Endothelial cell of umbilical vein (primary cell): Measurements from ENCODE around the gene UNC5B. TPM values are rescaled to one million over a fixed set of nuclear protein-coding genes. Genes with fewer than 3 reads are reported as not detected.

Source experiments
- BruUV-seq: library from RNA; stranded (reverse); fragments of 400-500 nt; replicated peaks from 2 replicates; lab custom pipeline; 2021; lab: Mats Ljungman, UMichigan
- CTCF ChIA-PET: fragments of 300-600, 350-600 bp; sonication (Branson Sonifier 250); formaldehyde crosslinking; loops from one replicate; lab custom pipeline; 2021; ENCODE audit warnings: antibody characterized with exemption, inconsistent platforms; lab: Charles Lee
- POLR2A ChIA-PET: fragments of 300-600, 350-600 bp; sonication (Branson Sonifier 250); formaldehyde crosslinking; loops from one replicate; lab custom pipeline; 2021; ENCODE audit warnings: antibody characterized with exemption, inconsistent platforms; lab: Charles Lee
- DNase-seq: peaks from one replicate; pipeline ENCODE4 v3.0.0-alpha.2; 2011; ENCODE audit warnings: low read depth, low spot score
- FAIRE-seq: peaks from 2 replicates; lab custom pipeline; 2011; peaks lifted over from hg19 to GRCh38; lab: Jason Lieb, UNC
- H2AFZ ChIP-seq: 2 replicates; pipeline ENCODE4 v1.6.0; 2012; ENCODE audit warnings: low read depth, low read length, control low read depth, inconsistent platforms
- H3K27ac ChIP-seq: 2 replicates; pipeline ENCODE4 v1.5.1; 2011; ENCODE audit warnings: low read depth, mild to moderate bottlenecking, control low read depth, low read length, moderate library complexity; ENCODE audit not compliant: insufficient read depth
- H3K27me3 ChIP-seq, 2 experiments: 2 replicates each; pipeline versions ENCODE4 v1.6.0 to v1.6.1; 2011; ENCODE audit warnings: low read length in 2 of 2, mixed read lengths in 1 of 2; ENCODE audit not compliant: control insufficient read depth in 2 of 2, insufficient read depth in 2 of 2
- H3K36me3 ChIP-seq, 2 experiments: 2 replicates in 1 of 2; 3 replicates in 1 of 2; pipeline ENCODE4 v1.5.1; 2011; ENCODE audit warnings: low read length in 2 of 2, mild to moderate bottlenecking in 1 of 2, moderate library complexity in 1 of 2; ENCODE audit not compliant: control insufficient read depth in 2 of 2, insufficient read depth in 2 of 2; ENCODE audit errors: extremely low read depth in 1 of 2
- H3K4me1 ChIP-seq: 3 replicates; pipeline ENCODE4 v1.5.1; 2011; ENCODE audit warnings: mild to moderate bottlenecking, low read length; ENCODE audit not compliant: control insufficient read depth, insufficient read depth; ENCODE audit errors: extremely low read depth
- H3K4me2 ChIP-seq: 2 replicates; pipeline ENCODE4 v1.6.1; 2011; ENCODE audit warnings: low read length, control low read depth, mixed read lengths; ENCODE audit not compliant: insufficient read depth
- H3K4me3 ChIP-seq, 3 experiments: fragments of 200-600 bp in 1 of 3; sonication (generic), shearing (Covaris generic) in 1 of 3; replicated peaks in 1 of 3; 2 replicates each; pipeline ENCODE4 v1.5.1; 2011 to 2016; ENCODE audit warnings: control low read depth in 3 of 3, low read length in 3 of 3, mild to moderate bottlenecking in 2 of 3, inconsistent platforms in 1 of 3, low read depth in 1 of 3, moderate library complexity in 1 of 3; ENCODE audit not compliant: insufficient read depth in 1 of 3
- H3K79me2 ChIP-seq: 2 replicates; pipeline ENCODE4 v1.6.0; 2012; ENCODE audit warnings: low read length, inconsistent platforms; ENCODE audit not compliant: control insufficient read depth, insufficient read depth
- H3K9ac ChIP-seq: replicated peaks from 2 replicates; pipeline ENCODE3; 2011; ENCODE audit warnings: low read length, control low read depth; ENCODE audit not compliant: insufficient read depth; ENCODE audit errors: extremely low read depth
- H3K9me1 ChIP-seq: replicated peaks from 3 replicates; pipeline ENCODE4 v1.6.0; 2011; ENCODE audit warnings: mild to moderate bottlenecking, low read length; ENCODE audit not compliant: control insufficient read depth, insufficient read depth; ENCODE audit errors: extremely low read depth
- H3K9me3 ChIP-seq: replicated peaks from 2 replicates; pipeline ENCODE4 v1.5.1; 2012; ENCODE audit warnings: low read length, inconsistent platforms; ENCODE audit not compliant: control insufficient read depth, insufficient read depth
- H4K20me1 ChIP-seq: replicated peaks from 2 replicates; pipeline ENCODE3; 2011; ENCODE audit warnings: mild to moderate bottlenecking, low read length; ENCODE audit not compliant: control insufficient read depth, insufficient read depth; ENCODE audit errors: extremely low read depth
- CTCF ChIP-seq, 2 donors: IDR thresholded peaks; 1 replicate in 1 of 2; 2 replicates in 1 of 2; pipeline ENCODE4 v1.5.1; 2011; ENCODE audit warnings: low read length in 2 of 2, mild to moderate bottlenecking in 2 of 2, moderate library complexity in 2 of 2, control low read depth in 1 of 2, inconsistent platforms in 1 of 2, low read depth in 1 of 2; ENCODE audit not compliant: insufficient read depth in 1 of 2; ENCODE audit errors: extremely low read depth in 1 of 2
- EZH2 ChIP-seq: IDR thresholded peaks from 2 replicates; pipeline ENCODE4 v1.6.1; 2012; ENCODE audit warnings: borderline replicate concordance, low read depth, mild to moderate bottlenecking, moderate library complexity, low read length, inconsistent platforms; ENCODE audit not compliant: severe bottlenecking
- FOS ChIP-seq: IDR thresholded peaks from 2 replicates; pipeline ENCODE4 v1.6.1; 2011; ENCODE audit warnings: mild to moderate bottlenecking, low read length, moderate library complexity, borderline replicate concordance; ENCODE audit not compliant: insufficient read depth
- GATA2 ChIP-seq: IDR thresholded peaks from 2 replicates; pipeline ENCODE4 v1.7.0; 2011; ENCODE audit warnings: low read depth, mild to moderate bottlenecking, moderate library complexity, mixed read lengths, low read length; ENCODE audit not compliant: insufficient read length, insufficient read depth
- JUN ChIP-seq: IDR thresholded peaks from 2 replicates; pipeline ENCODE4 v1.6.1; 2011; ENCODE audit warnings: borderline replicate concordance, low read depth; ENCODE audit not compliant: insufficient read length, insufficient read depth
- MYC ChIP-seq: IDR thresholded peaks from one replicate; pipeline ENCODE4 v1.6.1; 2011; ENCODE audit warnings: mild to moderate bottlenecking, low read depth, low read length
- POLR2A ChIP-seq: IDR thresholded peaks from 2 replicates; pipeline ENCODE4 v1.6.1; 2012; ENCODE audit warnings: low read depth, mild to moderate bottlenecking, control low read depth, low read length
- POLR2AphosphoS5 ChIP-seq: IDR thresholded peaks from 2 replicates; pipeline ENCODE4 v1.6.1; 2012; ENCODE audit warnings: low read depth, mild to moderate bottlenecking, control low read depth, low read length, moderate library complexity; ENCODE audit not compliant: insufficient read depth
- dilution Hi-C: fragments of 300-500 bp; cut with MboI; formaldehyde crosslinking; loops from one replicate; pipeline ENCODE4 v1.15.0; 2019; ENCODE audit warnings: low sequenced_read_pairs; ENCODE audit not compliant: extremely low pct_ligation_motif_present
- intact Hi-C: fragments of 100-400 bp; cut with micrococcal nuclease; formaldehyde crosslinking; loops from one replicate; pipeline ENCODE4 v1.10.0; 2022
- polyA plus RNA-seq, 4 experiments: library from polyadenylated mRNA; depleted of rRNA in 3 of 4; stranded (reverse) in 3 of 4; unstranded in 1 of 4; fragments of >200 nt; gene quantifications; 2 replicates each; pipeline versions ENCODE4 v1.2.1 to v1.2.3, GENCODE V29; 2011 to 2012; ENCODE audit warnings: missing spikeins in 1 of 4
- total RNA-seq: library from RNA; stranded (reverse); gene quantifications from 2 replicates; pipeline ENCODE4 v1.2.3, GENCODE V29; 2021
- TF ChIP-seq, protein P1 (sequence below): IDR thresholded peaks from 2 replicates; pipeline ENCODE4 v1.6.1; 2011; ENCODE audit not compliant: insufficient read depth, insufficient read length

The UNC5B gene
- total and polyA plus RNA-seq, 2 donors (not counting 3 experiments of a cell fraction or from before 2014, with no cell fraction given), result 0.39 to 2.5 TPM

- POLR2A ChIA-PET, result no interaction called here
- DNase-seq, result peak; percentile 84
These were observed 43.7 kb downstream of the UNC5B start for GRCh38 chr10:71255808-71256660.

More at GRCh38 chr10:71255808-71256660, 43.7 kb downstream of the UNC5B start:
- Histone ChIP-seq H3K4me2 (no peak overlapping the region), H3K9ac (no peak overlapping the region), H3K9me3 (no peaks in the 10 kb centered on the region), H3K4me1 (peaks cover 24% of the 10 kb centered on the region), H3K79me2 (no peaks in the 10 kb centered on the region), H3K27ac (peak overlapping the region; percentile 10), H3K27me3 (no peaks in the 10 kb centered on the region), H3K4me3 (no peak overlapping the region), H4K20me1 (no peaks in the 10 kb centered on the region), H2AFZ (no peak overlapping the region), H3K36me3 (no peaks in the 10 kb centered on the region), H3K9me1 (no peaks in the 10 kb centered on the region)
- BruUV-seq, result TSS peak; percentile 67
- FAIRE-seq, result peak; percentile 96
- intact Hi-C loops (loop anchor here (1.0 to 5.0 kb wide), 2 partner anchors 7 to 44 kb away; partner anchors contain the start of gene UNC5B), dilution Hi-C loops (no loop called here)
- peak; percentile 53 for TF ChIP-seq GATA2
- TF ChIP-seq EZH2, result no peak
- TF ChIP-seq POLR2A, result no peak
- peak; percentile 28 for TF ChIP-seq JUN
- TF ChIP-seq POLR2AphosphoS5, result peak; percentile 67
- TF ChIP-seq MYC, result no peak
- TF ChIP-seq, protein P1, sequence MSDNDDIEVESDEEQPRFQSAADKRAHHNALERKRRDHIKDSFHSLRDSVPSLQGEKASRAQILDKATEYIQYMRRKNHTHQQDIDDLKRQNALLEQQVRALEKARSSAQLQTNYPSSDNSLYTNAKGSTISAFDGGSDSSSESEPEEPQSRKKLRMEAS, result no peak
- peak; percentile 90 for TF ChIP-seq FOS
- TF ChIP-seq CTCF (IDR thresholded peaks at IDR 0.05; ENCODE audit: extremely low read depth in 1 of 2, insufficient read depth in 1 of 2, low read depth in 1 of 2, low read length in 2 of 2), result no peak
- CTCF ChIA-PET, result interaction anchor here (0.7 to 5.7 kb wide), 13 partner anchors 9 to 331 kb away, joined by 3 to 69 read pairs (median 4); no protein-coding TSS in a partner anchor
